WTC11 (cell line): ENCODE data around the gene TTK. TPM values are rescaled to one million over a fixed set of nuclear protein-coding genes. Genes with fewer than 3 reads are reported as not detected.

Experiments
- ATAC-seq: fragments of 200-7000 bp; cut with Tn5 transposase; 2 replicates; pipeline ENCODE4 v1.10.0; 2021; ENCODE audit warnings: mild to moderate bottlenecking, moderate library complexity
- Bru-seq: library from RNA; stranded (reverse); fragments of 400-500 nt; gene quantifications from one replicate; lab custom pipeline; 2021; lab: Mats Ljungman, UMichigan
- CTCF ChIA-PET: fragments of 300-600 bp; sonication (Branson Sonifier 250); formaldehyde crosslinking; loops from one replicate; lab custom pipeline; 2021; ENCODE audit warnings: antibody characterized with exemption; lab: Charles Lee
- POLR2A ChIA-PET: fragments of 350-600 bp; sonication (Branson Sonifier 250); formaldehyde crosslinking; loops from one replicate; lab custom pipeline; 2021; ENCODE audit warnings: antibody characterized with exemption; lab: Charles Lee
- DNase-seq: peaks from one replicate; pipeline ENCODE4 v3.0.0; 2021; ENCODE audit warnings: low spot score
- H3K27ac Mint-ChIP-seq: 2 replicates; pipeline ENCODE4 v1.8.0; 2021; ENCODE audit warnings: mixed read lengths
- H3K27me3 Mint-ChIP-seq: 2 replicates; pipeline ENCODE4 v1.8.0; 2021; ENCODE audit warnings: low read depth, mild to moderate bottlenecking, moderate library complexity, mixed read lengths
- H3K36me3 Mint-ChIP-seq: 2 replicates; pipeline ENCODE4 v1.8.0; 2021; ENCODE audit warnings: mixed read lengths
- H3K4me1 Mint-ChIP-seq: 2 replicates; pipeline ENCODE4 v1.8.0; 2022; ENCODE audit warnings: mixed read lengths
- H3K4me3 Mint-ChIP-seq: 2 replicates; pipeline ENCODE4 v1.8.0; 2021; ENCODE audit warnings: mild to moderate bottlenecking, moderate library complexity, mixed read lengths
- H3K9me3 Mint-ChIP-seq: 2 replicates; pipeline ENCODE4 v1.8.0; 2021; ENCODE audit warnings: mixed read lengths
- ARID4B ChIP-seq: sonication (generic); formaldehyde crosslinking; IDR thresholded peaks from 2 replicates; pipeline ENCODE4 v1.8.0; 2023; ENCODE audit warnings: missing genetic modification reagents, mild to moderate bottlenecking, borderline replicate concordance
- CREM ChIP-seq: sonication (generic); formaldehyde crosslinking; IDR thresholded peaks from 2 replicates; pipeline ENCODE4 v1.8.1; 2022; ENCODE audit warnings: mild to moderate bottlenecking, missing genetic modification reagents, moderate library complexity
- ERG ChIP-seq: fragments of 250-450 bp; sonication (Bioruptor Pico); IDR thresholded peaks from 2 replicates; pipeline ENCODE4 v1.8.0; 2021; ENCODE audit warnings: mild to moderate bottlenecking
- ETV6 ChIP-seq: sonication (generic); formaldehyde crosslinking; IDR thresholded peaks from 2 replicates; pipeline ENCODE4 v1.8.1; 2022; ENCODE audit warnings: mild to moderate bottlenecking, missing genetic modification reagents
- FOXJ3 ChIP-seq: sonication (generic); formaldehyde crosslinking; IDR thresholded peaks from 2 replicates; pipeline ENCODE4 v1.9.0; 2021; ENCODE audit warnings: missing genetic modification reagents, mild to moderate bottlenecking, borderline replicate concordance
- FOXK1 ChIP-seq: sonication (generic); formaldehyde crosslinking; IDR thresholded peaks from 2 replicates; pipeline ENCODE4 v1.8.0; 2022; ENCODE audit warnings: mild to moderate bottlenecking, moderate library complexity, missing genetic modification reagents
- FOXP1 ChIP-seq: sonication (generic); formaldehyde crosslinking; IDR thresholded peaks from 2 replicates; pipeline ENCODE4 v1.8.0; 2022; ENCODE audit warnings: missing genetic modification reagents, mild to moderate bottlenecking, moderate library complexity, borderline replicate concordance
- NFE2L1 ChIP-seq: sonication (generic); formaldehyde crosslinking; IDR thresholded peaks from 2 replicates; pipeline ENCODE4 v1.8.1; 2023; ENCODE audit warnings: missing genetic modification reagents
- NFYB ChIP-seq: sonication (generic); formaldehyde crosslinking; conservative IDR thresholded peaks from 2 replicates; pipeline ENCODE4 v1.8.0; 2022; ENCODE audit warnings: low read depth, missing genetic modification reagents
- PRDM15 ChIP-seq: sonication (generic); formaldehyde crosslinking; IDR thresholded peaks from 2 replicates; pipeline ENCODE4 v1.8.0; 2022; ENCODE audit warnings: missing genetic modification reagents
- SP1 ChIP-seq: sonication (generic); formaldehyde crosslinking; conservative IDR thresholded peaks from 2 replicates; pipeline ENCODE4 v1.8.1; 2022; ENCODE audit warnings: missing genetic modification reagents
- USF2 ChIP-seq: sonication (generic); formaldehyde crosslinking; IDR thresholded peaks from 2 replicates; pipeline ENCODE4 v1.8.1; 2023; ENCODE audit warnings: mild to moderate bottlenecking, missing genetic modification reagents, moderate library complexity
- ZNF232 ChIP-seq: sonication (generic); formaldehyde crosslinking; IDR thresholded peaks from 2 replicates; pipeline ENCODE4 v1.8.0; 2022; ENCODE audit warnings: mild to moderate bottlenecking, missing genetic modification reagents
- ZNF423 ChIP-seq: fragments of 250-450 bp; sonication (Bioruptor Pico); IDR thresholded peaks from 2 replicates; pipeline ENCODE4 v2.1.2; 2022; ENCODE audit warnings: mild to moderate bottlenecking, moderate library complexity
- long read RNA-seq, 3 experiments: library from RNA in 1 of 3; library from capped mRNA in 1 of 3; library from polyadenylated mRNA in 1 of 3; unstranded in 2 of 3; stranded (forward) in 1 of 3; transcript quantifications; one replicate each; pipeline ENCODE4 v2.0.0, GENCODE V29; 2021
- total RNA-seq: library from RNA; stranded (reverse); gene quantifications from 3 replicates; pipeline ENCODE4 v1.2.3, GENCODE V29; 2021
- TF ChIP-seq, protein P1 (sequence below): sonication (generic); formaldehyde crosslinking; IDR thresholded peaks from 2 replicates; pipeline ENCODE4 v1.8.1; 2022; ENCODE audit warnings: low read depth, mild to moderate bottlenecking, moderate library complexity, missing genetic modification reagents, borderline replicate concordance
- TF ChIP-seq, protein P2 (sequence below): sonication (generic); formaldehyde crosslinking; IDR thresholded peaks from 2 replicates; pipeline ENCODE4 v1.8.0; 2022; ENCODE audit warnings: mild to moderate bottlenecking, missing genetic modification reagents
- TF ChIP-seq, protein P3 (sequence below): sonication (generic); formaldehyde crosslinking; IDR thresholded peaks from 2 replicates; pipeline ENCODE4 v1.8.1; 2023; ENCODE audit warnings: mild to moderate bottlenecking, moderate library complexity, missing genetic modification reagents
- TF ChIP-seq, protein P4 (sequence below): sonication (generic); formaldehyde crosslinking; IDR thresholded peaks from 2 replicates; pipeline ENCODE4 v1.8.0; 2022; ENCODE audit warnings: mild to moderate bottlenecking, missing genetic modification reagents

Gene TTK
- total RNA-seq, result 47.2 to 51.0 TPM (median 49.4 TPM) in 3 replicates
- percentile 93 among the genes with signal in this experiment for Bru-seq, nascent RNA
- long read RNA-seq, experiment 1, transcript TTK-202 (22 exons, 3,010 nt), result major isoform, 150 of 231 reads
- long read RNA-seq, experiment 1, transcript TTK-208 (22 exons, 3,725 nt), result minor isoform, 21 of 231 reads
- long read RNA-seq, experiment 1, partial matches to known transcripts, result 29 of 231 reads
- long read RNA-seq, experiment 1, other reads (novel, unspliced or antisense), result 27 of 231 reads
- long read RNA-seq, experiment 2, transcript TTK-202 (22 exons, 3,010 nt), result major isoform, 12 of 65 reads
- long read RNA-seq, experiment 2, partial matches to known transcripts, result 40 of 65 reads
- long read RNA-seq, experiment 2, other reads (novel, unspliced or antisense), result 10 of 65 reads
- long read RNA-seq, experiment 3, transcript TTK-208 (22 exons, 3,725 nt), result minor isoform, 11 of 81 reads
- long read RNA-seq, experiment 3, transcript TTK-202 (22 exons, 3,010 nt), result major isoform, 53 of 81 reads
- long read RNA-seq, experiment 3, partial matches to known transcripts, result 9 of 81 reads
- long read RNA-seq, experiment 3, other reads (novel, unspliced or antisense), result 7 of 81 reads

GRCh38 chr6:80004173-80005072 is at the start of gene TTK:
Gene TTK, plus strand, starts transcription at chr6:80004649. Its CDS starts 1,195 bp downstream, at chr6:80005844.
- CTCF ChIA-PET, result interaction anchor here (0.6 to 3.0 kb wide), 3 partner anchors 55 to 716 kb away, joined by 4 to 18 read pairs (median 14); partner anchors contain the start of gene ELOVL4
- TF ChIP-seq ERG, result no peak
- TF ChIP-seq FOXJ3 (CRISPR knock-in tag), result no peak
- TF ChIP-seq, protein P1, sequence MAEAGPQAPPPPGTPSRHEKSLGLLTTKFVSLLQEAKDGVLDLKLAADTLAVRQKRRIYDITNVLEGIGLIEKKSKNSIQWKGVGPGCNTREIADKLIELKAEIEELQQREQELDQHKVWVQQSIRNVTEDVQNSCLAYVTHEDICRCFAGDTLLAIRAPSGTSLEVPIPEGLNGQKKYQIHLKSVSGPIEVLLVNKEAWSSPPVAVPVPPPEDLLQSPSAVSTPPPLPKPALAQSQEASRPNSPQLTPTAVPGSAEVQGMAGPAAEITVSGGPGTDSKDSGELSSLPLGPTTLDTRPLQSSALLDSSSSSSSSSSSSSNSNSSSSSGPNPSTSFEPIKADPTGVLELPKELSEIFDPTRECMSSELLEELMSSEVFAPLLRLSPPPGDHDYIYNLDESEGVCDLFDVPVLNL, result peak; percentile 73; the same call in 1 of the 2 replicates
- TF ChIP-seq FOXK1 (CRISPR knock-in tag), result peak; percentile 78
- TF ChIP-seq PRDM15 (CRISPR knock-in tag), result no peak
- no peak for TF ChIP-seq USF2 (CRISPR knock-in tag)
- TF ChIP-seq, protein P2, sequence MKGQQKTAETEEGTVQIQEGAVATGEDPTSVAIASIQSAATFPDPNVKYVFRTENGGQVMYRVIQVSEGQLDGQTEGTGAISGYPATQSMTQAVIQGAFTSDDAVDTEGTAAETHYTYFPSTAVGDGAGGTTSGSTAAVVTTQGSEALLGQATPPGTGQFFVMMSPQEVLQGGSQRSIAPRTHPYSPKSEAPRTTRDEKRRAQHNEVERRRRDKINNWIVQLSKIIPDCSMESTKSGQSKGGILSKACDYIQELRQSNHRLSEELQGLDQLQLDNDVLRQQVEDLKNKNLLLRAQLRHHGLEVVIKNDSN (CRISPR knock-in tag), result no peak
- TF ChIP-seq NFYB, result peak; percentile 82
- no peak; the same call in 1 of the 2 replicates for TF ChIP-seq ARID4B (CRISPR knock-in tag)
- 0 out of 2 replicates have a peak, but pooled peaks have one; percentile 32 for TF ChIP-seq ZNF232 (CRISPR knock-in tag)
- TF ChIP-seq ZNF423, result peak; percentile 64; the same call in 1 of the 2 replicates
- peak; percentile 85 for TF ChIP-seq SP1 (CRISPR knock-in tag)
- TF ChIP-seq ETV6 (CRISPR knock-in tag), result peak; percentile 52; the same call in 1 of the 2 replicates
- TF ChIP-seq, protein P3, sequence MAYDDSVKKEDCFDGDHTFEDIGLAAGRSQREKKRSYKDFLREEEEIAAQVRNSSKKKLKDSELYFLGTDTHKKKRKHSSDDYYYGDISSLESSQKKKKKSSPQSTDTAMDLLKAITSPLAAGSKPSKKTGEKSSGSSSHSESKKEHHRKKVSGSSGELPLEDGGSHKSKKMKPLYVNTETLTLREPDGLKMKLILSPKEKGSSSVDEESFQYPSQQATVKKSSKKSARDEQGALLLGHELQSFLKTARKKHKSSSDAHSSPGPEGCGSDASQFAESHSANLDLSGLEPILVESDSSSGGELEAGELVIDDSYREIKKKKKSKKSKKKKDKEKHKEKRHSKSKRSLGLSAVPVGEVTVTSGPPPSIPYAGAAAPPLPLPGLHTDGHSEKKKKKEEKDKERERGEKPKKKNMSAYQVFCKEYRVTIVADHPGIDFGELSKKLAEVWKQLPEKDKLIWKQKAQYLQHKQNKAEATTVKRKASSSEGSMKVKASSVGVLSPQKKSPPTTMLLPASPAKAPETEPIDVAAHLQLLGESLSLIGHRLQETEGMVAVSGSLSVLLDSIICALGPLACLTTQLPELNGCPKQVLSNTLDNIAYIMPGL (CRISPR knock-in tag), result no peak
- TF ChIP-seq, protein P4, sequence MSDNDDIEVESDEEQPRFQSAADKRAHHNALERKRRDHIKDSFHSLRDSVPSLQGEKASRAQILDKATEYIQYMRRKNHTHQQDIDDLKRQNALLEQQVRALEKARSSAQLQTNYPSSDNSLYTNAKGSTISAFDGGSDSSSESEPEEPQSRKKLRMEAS, result peak; percentile 60; the same call in 1 of the 2 replicates
- TF ChIP-seq NFE2L1, result 0 out of 2 replicates have a peak, but pooled peaks have one; percentile 3
- 0 out of 2 replicates have a peak, but pooled peaks have one; percentile 43 for TF ChIP-seq CREM (CRISPR knock-in tag)
- TF ChIP-seq FOXP1, result 0 out of 2 replicates have a peak, but pooled peaks have one; percentile 24

More at GRCh38 chr6:80004173-80005072, at the start of gene TTK:
- ATAC-seq, result peak; percentile 99
- no peaks in the 10 kb centered on the region for H3K27me3 Mint-ChIP-seq
- POLR2A ChIA-PET, result interaction anchor here (0.9 to 1.7 kb wide), 3 partner anchors 56 to 102 kb away, joined by 3 to 4 read pairs (median 3); partner anchors contain the start of gene BCKDHB
- peaks cover 25% of the 10 kb centered on the region for H3K36me3 Mint-ChIP-seq
- DNase-seq, result peak; percentile 85
- peak within 1 kb of the TSS; percentile 98 for H3K27ac Mint-ChIP-seq
- no peaks in the 10 kb centered on the region for H3K9me3 Mint-ChIP-seq
- H3K4me3 Mint-ChIP-seq, result peak within 1 kb of the TSS; percentile 92
- peaks cover 29% of the 10 kb centered on the region for H3K4me1 Mint-ChIP-seq
